Activated B cell treated with CpG ODN at 0.5 μM for 24 hours (primary cell): ENCODE measurements around the gene COL17A1. TPM values are rescaled to one million over a fixed set of nuclear protein-coding genes. Genes with fewer than 3 reads are reported as not detected.

ENCODE experiments used
- ATAC-seq: fragments of 200-7000 bp; cut with Tn5 transposase; one replicate; pipeline ENCODE4 v1.10.0; 2021; ENCODE audit warnings: low read depth, mild to moderate bottlenecking, moderate library complexity
- CTCF ChIA-PET: fragments of 350-600 bp; sonication (Branson Sonifier 250); formaldehyde crosslinking; loops from one replicate; lab custom pipeline; 2021; ENCODE audit warnings: antibody characterized with exemption; lab: Charles Lee
- POLR2A ChIA-PET: fragments of 350-600 bp; sonication (Branson Sonifier 250); formaldehyde crosslinking; loops from one replicate; lab custom pipeline; 2021; ENCODE audit warnings: antibody characterized with exemption; lab: Charles Lee
- DNase-seq: peaks from one replicate; pipeline ENCODE4 v3.0.0; 2022
- H3K27ac Mint-ChIP-seq: one replicate; pipeline ENCODE4 v1.8.0; 2020; ENCODE audit warnings: mixed read lengths
- H3K27me3 Mint-ChIP-seq: one replicate; pipeline ENCODE4 v1.8.0; 2021; ENCODE audit warnings: mixed read lengths
- H3K36me3 Mint-ChIP-seq: one replicate; pipeline ENCODE4 v1.8.0; 2021; ENCODE audit warnings: low read depth, mixed read lengths
- H3K4me1 Mint-ChIP-seq: one replicate; pipeline ENCODE4 v1.8.0; 2021; ENCODE audit warnings: mixed read lengths
- H3K4me3 Mint-ChIP-seq: one replicate; pipeline ENCODE4 v1.8.0; 2020; ENCODE audit warnings: mild to moderate bottlenecking, mixed read lengths
- H3K9me3 Mint-ChIP-seq: one replicate; pipeline ENCODE4 v1.8.0; 2020; ENCODE audit warnings: mixed read lengths
- intact Hi-C: fragments of 100-400 bp; cut with micrococcal nuclease; formaldehyde crosslinking; loops from one replicate; pipeline ENCODE4 v1.15.1; 2024
- total RNA-seq: library from RNA; stranded (reverse); gene quantifications from 2 replicates; pipeline ENCODE4 v1.2.3, GENCODE V29; 2022
- TF ChIP-seq, protein P1 (sequence below): fragments of 200-600 bp; IDR thresholded peaks from one replicate; pipeline ENCODE4 v1.8.0; 2022; ENCODE audit warnings: antibody characterized with exemption, mild to moderate bottlenecking

Gene COL17A1
- total RNA-seq, 1 donor from 2014 or later = not detected

DNA sequence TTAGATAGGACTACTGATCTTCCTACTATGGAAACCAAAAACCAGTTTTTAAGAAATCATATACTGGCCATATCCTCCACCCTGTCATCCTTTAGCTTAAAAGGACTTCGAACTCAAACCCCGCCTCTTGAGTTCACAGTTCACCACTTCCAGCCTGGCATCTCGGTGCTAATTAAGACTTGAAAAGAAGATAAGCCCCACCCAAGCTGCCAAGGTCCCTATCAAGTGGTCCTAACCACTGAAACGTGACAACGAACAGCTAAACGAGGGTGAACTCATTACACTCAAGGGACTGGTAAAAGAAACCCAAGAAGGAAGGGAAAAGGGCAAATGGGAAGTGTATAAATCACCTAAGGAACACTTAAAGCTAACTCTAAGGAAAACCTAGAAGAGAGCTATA, 16.1 kb downstream of the COL17A1 start:
- no peaks in the 10 kb centered on the region for H3K36me3 Mint-ChIP-seq
- TF ChIP-seq, protein P1, sequence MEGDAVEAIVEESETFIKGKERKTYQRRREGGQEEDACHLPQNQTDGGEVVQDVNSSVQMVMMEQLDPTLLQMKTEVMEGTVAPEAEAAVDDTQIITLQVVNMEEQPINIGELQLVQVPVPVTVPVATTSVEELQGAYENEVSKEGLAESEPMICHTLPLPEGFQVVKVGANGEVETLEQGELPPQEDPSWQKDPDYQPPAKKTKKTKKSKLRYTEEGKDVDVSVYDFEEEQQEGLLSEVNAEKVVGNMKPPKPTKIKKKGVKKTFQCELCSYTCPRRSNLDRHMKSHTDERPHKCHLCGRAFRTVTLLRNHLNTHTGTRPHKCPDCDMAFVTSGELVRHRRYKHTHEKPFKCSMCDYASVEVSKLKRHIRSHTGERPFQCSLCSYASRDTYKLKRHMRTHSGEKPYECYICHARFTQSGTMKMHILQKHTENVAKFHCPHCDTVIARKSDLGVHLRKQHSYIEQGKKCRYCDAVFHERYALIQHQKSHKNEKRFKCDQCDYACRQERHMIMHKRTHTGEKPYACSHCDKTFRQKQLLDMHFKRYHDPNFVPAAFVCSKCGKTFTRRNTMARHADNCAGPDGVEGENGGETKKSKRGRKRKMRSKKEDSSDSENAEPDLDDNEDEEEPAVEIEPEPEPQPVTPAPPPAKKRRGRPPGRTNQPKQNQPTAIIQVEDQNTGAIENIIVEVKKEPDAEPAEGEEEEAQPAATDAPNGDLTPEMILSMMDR = no peak
- DNase-seq (no peak), ATAC-seq (no peak)
- CTCF ChIA-PET = no interaction called here
- POLR2A ChIA-PET = no interaction called here
- H3K9me3 Mint-ChIP-seq = no peaks in the 10 kb centered on the region
- intact Hi-C loops = no loop called here
- H3K4me3 Mint-ChIP-seq = no peak overlapping the region
- H3K27ac Mint-ChIP-seq = no peak overlapping the region
- H3K27me3 Mint-ChIP-seq = peaks cover 8% of the 10 kb centered on the region
- H3K4me1 Mint-ChIP-seq = no peaks in the 10 kb centered on the region

DNA sequence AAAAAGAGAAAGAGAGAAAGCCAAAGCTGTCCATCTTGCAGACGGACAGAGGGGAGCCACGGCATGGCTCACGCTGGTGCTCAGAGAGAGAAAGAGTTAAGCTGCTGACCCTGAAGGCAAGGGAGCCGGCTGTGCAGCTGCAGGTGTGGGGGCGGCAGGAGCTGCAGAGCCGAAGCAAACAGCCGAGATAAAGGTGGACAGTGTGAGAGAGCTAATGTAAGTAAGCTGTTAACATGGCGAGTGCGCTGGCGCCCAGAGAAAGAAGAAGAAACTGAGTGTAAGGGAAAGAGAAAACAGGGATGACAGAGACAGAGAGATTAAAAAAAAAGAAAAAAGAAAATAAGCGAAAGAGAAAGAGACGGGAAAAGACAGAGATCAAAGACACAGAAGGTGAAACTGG, 18.2 kb downstream of the COL17A1 start:
- ChIA-PET POLR2A (interaction anchor here (0.7 kb wide), 2 partner anchors 126 to 222 kb away, joined by 5 to 6 read pairs; no protein-coding TSS in a partner anchor), CTCF (no interaction called here)
- intact Hi-C loops = no loop called here
- no peaks in the 10 kb centered on the region for H3K36me3 Mint-ChIP-seq
- no peaks in the 10 kb centered on the region for H3K4me1 Mint-ChIP-seq
- H3K27me3 Mint-ChIP-seq = peaks cover 19% of the 10 kb centered on the region
- H3K4me3 Mint-ChIP-seq = no peak overlapping the region
- no peak overlapping the region for H3K27ac Mint-ChIP-seq
- ATAC-seq = no peak
- no peak for DNase-seq
- TF ChIP-seq, protein P1 = no peak
- no peaks in the 10 kb centered on the region for H3K9me3 Mint-ChIP-seq

DNA sequence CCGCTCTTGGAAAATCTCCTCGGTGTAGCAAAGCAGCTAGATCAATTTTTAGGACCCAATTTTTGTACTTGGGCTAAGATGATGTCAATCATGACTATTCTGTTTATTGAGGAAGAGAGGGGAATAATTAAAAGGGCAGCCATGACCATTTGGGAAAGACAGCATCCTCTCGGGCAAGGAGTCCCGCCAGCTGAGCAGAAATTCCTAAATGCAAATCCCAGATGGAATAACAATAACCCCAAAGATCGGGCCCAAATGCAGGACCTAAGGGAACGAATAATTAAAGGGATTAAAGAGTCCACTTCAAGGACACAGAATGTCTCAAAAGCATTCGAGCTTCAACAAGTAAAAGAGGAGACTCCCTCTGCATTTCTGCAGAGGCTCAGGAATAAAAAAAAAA, 18.7 kb downstream of the COL17A1 start:
- DNase-seq (no peak), ATAC-seq (no peak)
- H3K4me1 Mint-ChIP-seq = no peaks in the 10 kb centered on the region
- H3K4me3 Mint-ChIP-seq = no peak overlapping the region
- POLR2A ChIA-PET = interaction anchor here (0.7 kb wide), 2 partner anchors 126 to 221 kb away, joined by 5 to 6 read pairs; no protein-coding TSS in a partner anchor
- no peak overlapping the region for H3K27ac Mint-ChIP-seq
- TF ChIP-seq, protein P1 = no peak
- H3K27me3 Mint-ChIP-seq = peaks cover 19% of the 10 kb centered on the region
- CTCF ChIA-PET = interaction anchor here (0.8 kb wide), 1 partner anchor 179 kb away, joined by 4 read pairs; no protein-coding TSS in a partner anchor
- H3K9me3 Mint-ChIP-seq = no peaks in the 10 kb centered on the region
- no peaks in the 10 kb centered on the region for H3K36me3 Mint-ChIP-seq
- intact Hi-C loops = no loop called here

DNA sequence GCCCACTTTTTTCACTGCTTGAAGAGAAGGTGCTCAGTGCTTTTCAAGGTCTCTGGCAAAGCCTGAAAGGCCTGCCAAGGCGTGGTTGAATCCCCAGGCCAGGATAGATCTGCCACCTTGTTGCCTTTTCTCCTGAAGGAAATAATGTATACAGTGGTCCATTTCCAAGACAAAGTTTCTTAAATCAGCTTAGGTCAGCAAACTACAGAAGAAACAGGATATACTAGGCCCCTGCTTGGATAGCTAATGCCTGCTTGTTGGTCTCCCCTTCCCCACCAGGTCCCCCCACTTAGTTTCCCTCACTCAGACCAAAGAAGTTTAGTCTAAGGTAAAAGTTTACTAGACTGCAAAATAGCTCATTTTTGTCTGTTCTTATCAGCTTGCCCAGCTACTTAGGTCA, 19.9 kb downstream of the COL17A1 start:
- intact Hi-C loops = no loop called here
- Mint-ChIP-seq H3K36me3 (no peaks in the 10 kb centered on the region), H3K27me3 (peaks cover 19% of the 10 kb centered on the region), H3K9me3 (no peaks in the 10 kb centered on the region), H3K27ac (no peak overlapping the region), H3K4me1 (no peaks in the 10 kb centered on the region), H3K4me3 (no peak overlapping the region)
- DNase-seq (no peak), ATAC-seq (no peak)
- ChIA-PET CTCF (no interaction called here), POLR2A (no interaction called here)
- TF ChIP-seq, protein P1 = no peak

DNA sequence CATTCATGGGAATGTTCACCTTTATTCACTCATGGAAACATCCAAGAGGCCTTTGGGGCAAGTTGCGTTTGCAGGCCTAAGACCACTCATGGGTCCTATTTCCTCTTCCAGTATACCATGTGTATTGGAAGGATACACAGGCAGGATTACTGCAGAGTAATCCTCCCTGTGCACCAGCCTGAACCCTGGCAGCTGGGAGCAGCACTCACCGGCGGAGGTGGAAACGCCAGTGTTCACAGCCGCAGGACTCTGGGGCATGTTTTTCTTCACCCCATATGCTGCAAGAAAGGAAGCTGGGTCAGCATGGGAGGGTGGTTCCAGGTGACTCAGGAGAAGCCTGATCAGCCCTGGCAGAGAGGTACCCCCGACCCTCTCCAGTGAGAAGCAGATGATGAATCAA, 24.5 kb downstream of the COL17A1 start:
- no peaks in the 10 kb centered on the region for H3K36me3 Mint-ChIP-seq
- H3K4me1 Mint-ChIP-seq = no peaks in the 10 kb centered on the region
- H3K27ac Mint-ChIP-seq = no peak overlapping the region
- peaks cover 19% of the 10 kb centered on the region for H3K27me3 Mint-ChIP-seq
- ATAC-seq (no peak), DNase-seq (no peak)
- H3K9me3 Mint-ChIP-seq = no peaks in the 10 kb centered on the region
- ChIA-PET CTCF (no interaction called here), POLR2A (no interaction called here)
- intact Hi-C loops = no loop called here
- TF ChIP-seq, protein P1 = no peak
- no peak overlapping the region for H3K4me3 Mint-ChIP-seq
